HCT116 (cell line): Measurements from ENCODE around the gene KCNH3. TPM values are rescaled to one million over a fixed set of nuclear protein-coding genes. Genes with fewer than 3 reads are reported as not detected.

ENCODE experiments used
- ATAC-seq: fragments of 200-7000 bp; cut with Tn5 transposase; 2 replicates; pipeline ENCODE4 v1.9.1; 2020; ENCODE audit warnings: mild to moderate bottlenecking, moderate library complexity
- BruUV-seq: library from RNA; stranded (reverse); fragments of 400-500 nt; replicated peaks from 2 replicates; lab custom pipeline; 2021; lab: Mats Ljungman, UMichigan
- CTCF ChIA-PET: fragments of 300-600 bp; sonication (Branson Sonifier 250); formaldehyde crosslinking; loops from one replicate; lab custom pipeline; 2021; ENCODE audit warnings: antibody characterized with exemption; lab: Charles Lee
- POLR2A ChIA-PET: fragments of 300-600, 350-600 bp; sonication (Branson Sonifier 250); formaldehyde crosslinking; loops from one replicate; lab custom pipeline; 2021; ENCODE audit warnings: antibody characterized with exemption; lab: Charles Lee
- RAD21 ChIA-PET, 2 experiments: fragments of 300-600 bp; sonication (Branson Sonifier 250); formaldehyde crosslinking; loops; one replicate each; lab custom pipeline; 2023; ENCODE audit warnings: low total read pairs in 2 of 2; ENCODE audit not compliant: uncharacterized antibody in 2 of 2, unreplicated experiment in 2 of 2, low non-redundant PET in 1 of 2; lab: Charles Lee
- DNase-seq: peaks from one replicate; pipeline ENCODE4 v3.0.0-alpha.2; 2010; ENCODE audit warnings: low read depth, low spot score
- H2AFZ ChIP-seq: fragments of 200-600 bp; shearing (Covaris generic), sonication (generic); 2 replicates; pipeline ENCODE4 v1.6.1; 2017; ENCODE audit warnings: low read depth, mixed run types, mixed read lengths, antibody characterized with exemption, low read length; ENCODE audit not compliant: poor library complexity, severe bottlenecking
- H3K27ac ChIP-seq: 2 replicates; pipeline ENCODE4 v1.5.1; 2012; ENCODE audit warnings: low read depth, low read length
- H3K27me3 ChIP-seq: fragments of 200-600 bp; sonication (generic); 2 replicates; pipeline ENCODE4 v1.6.1; 2016; ENCODE audit warnings: mixed run types, low read length, mixed read lengths; ENCODE audit not compliant: insufficient read depth
- H3K36me3 ChIP-seq, 2 experiments: fragments of 200-500 bp in 1 of 2; fragments of 200-600 bp in 1 of 2; sonication (Bioruptor generic) in 1 of 2; sonication (generic) in 1 of 2; 2 replicates each; pipeline versions ENCODE4 v1.5.1 to v1.6.1; 2014 to 2016; ENCODE audit warnings: low read length in 2 of 2, inconsistent platforms in 1 of 2, mixed read lengths in 1 of 2, mixed run types in 1 of 2; ENCODE audit not compliant: insufficient read depth in 2 of 2, control insufficient read depth in 1 of 2
- H3K4me1 ChIP-seq, 2 experiments: fragments of 200-600 bp in 1 of 2; sonication (generic) in 1 of 2; 2 replicates each; pipeline versions ENCODE4 v1.5.1 to v1.6.1; 2012 to 2017; ENCODE audit warnings: low read length in 2 of 2, inconsistent platforms in 1 of 2, mild to moderate bottlenecking in 1 of 2, mixed read lengths in 1 of 2, mixed run types in 1 of 2, moderate library complexity in 1 of 2; ENCODE audit not compliant: insufficient read depth in 2 of 2, control insufficient read depth in 1 of 2
- H3K4me2 ChIP-seq: fragments of 200-600 bp; sonication (generic); 2 replicates; pipeline ENCODE4 v1.6.1; 2017; ENCODE audit warnings: mixed run types, low read length, mixed read lengths
- H3K4me3 ChIP-seq, 2 experiments: fragments of 200-600 bp in 1 of 2; sonication (generic) in 1 of 2; replicated peaks in 1 of 2; 2 replicates each; pipeline ENCODE4 v1.5.1; 2011 to 2016; ENCODE audit warnings: low read length in 2 of 2, control low read depth in 1 of 2, low read depth in 1 of 2, mild to moderate bottlenecking in 1 of 2, mixed read lengths in 1 of 2, mixed run types in 1 of 2
- H3K79me2 ChIP-seq: fragments of 200-600 bp; sonication (generic); 2 replicates; pipeline ENCODE4 v1.6.1; 2017; ENCODE audit warnings: mild to moderate bottlenecking, mixed run types, low read length, moderate library complexity, mixed read lengths; ENCODE audit not compliant: insufficient read depth
- H3K9ac ChIP-seq: fragments of 200-600 bp; sonication (generic); 2 replicates; pipeline ENCODE4 v1.6.1; 2016; ENCODE audit warnings: low read length, mixed read lengths
- H3K9me2 ChIP-seq: fragments of 200-600 bp; sonication (generic), shearing (Covaris generic); 2 replicates; pipeline ENCODE4 v1.6.1; 2017; ENCODE audit warnings: mixed run types, mild to moderate bottlenecking, moderate library complexity; ENCODE audit not compliant: insufficient read depth
- H3K9me3 ChIP-seq, 2 experiments: fragments of 200-500 bp in 1 of 2; fragments of 200-600 bp in 1 of 2; sonication (Bioruptor generic) in 1 of 2; sonication (generic) in 1 of 2; 2 replicates each; pipeline ENCODE4 v1.6.1; 2014 to 2017; ENCODE audit warnings: low read length in 2 of 2, mixed read lengths in 2 of 2, inconsistent platforms in 1 of 2, low read depth in 1 of 2, mild to moderate bottlenecking in 1 of 2, mixed run types in 1 of 2, moderate library complexity in 1 of 2; ENCODE audit not compliant: control insufficient read depth in 1 of 2, insufficient read depth in 1 of 2
- H4K20me1 ChIP-seq: fragments of 200-600 bp; sonication (generic), shearing (Covaris generic); 2 replicates; pipeline ENCODE4 v1.6.1; 2017; ENCODE audit warnings: mixed run types, mild to moderate bottlenecking, moderate library complexity; ENCODE audit not compliant: insufficient read depth
- ATF3 ChIP-seq: IDR thresholded peaks from 2 replicates; pipeline ENCODE4 v1.6.1; 2012
- CBX3 ChIP-seq: IDR thresholded peaks from 2 replicates; pipeline ENCODE4 v1.6.1; 2012; ENCODE audit warnings: low read depth
- CEBPB ChIP-seq: IDR thresholded peaks from 2 replicates; pipeline ENCODE4 v1.6.1; 2012; ENCODE audit warnings: low read depth
- CTCF ChIP-seq, 3 experiments: fragments of 200-600 bp in 1 of 3; sonication (generic) in 1 of 3; IDR thresholded peaks in 2 of 3; conservative IDR thresholded peaks in 1 of 3; 2 replicates each; pipeline ENCODE4 v1.5.1; 2012 to 2017; ENCODE audit warnings: low read depth in 2 of 3, low read length in 2 of 3, antibody characterized with exemption in 1 of 3, borderline replicate concordance in 1 of 3, control low read depth in 1 of 3, mild to moderate bottlenecking in 1 of 3, mixed read lengths in 1 of 3, mixed run types in 1 of 3, moderate library complexity in 1 of 3; ENCODE audit not compliant: insufficient read depth in 1 of 3
- EGR1 ChIP-seq: IDR thresholded peaks from 2 replicates; pipeline ENCODE4 v1.6.1; 2012; ENCODE audit warnings: low read depth
- ELF1 ChIP-seq: IDR thresholded peaks from 2 replicates; pipeline ENCODE4 v1.6.1; 2012; ENCODE audit warnings: low read depth, borderline replicate concordance
- EZH2 ChIP-seq: fragments of 200-600 bp; sonication (generic); IDR thresholded peaks from 2 replicates; pipeline ENCODE4 v1.6.1; 2017; ENCODE audit warnings: antibody characterized with exemption, mixed run types
- FOSL1 ChIP-seq: IDR thresholded peaks from 2 replicates; pipeline ENCODE4 v1.6.1; 2012; ENCODE audit warnings: low read depth
- JUND ChIP-seq: IDR thresholded peaks from 2 replicates; pipeline ENCODE4 v1.6.1; 2012
- POLR2A ChIP-seq: IDR thresholded peaks from 2 replicates; pipeline ENCODE4 v1.7.0; 2011; ENCODE audit warnings: borderline replicate concordance; ENCODE audit not compliant: insufficient read depth, insufficient read length; ENCODE audit errors: extremely low read depth
- POLR2AphosphoS5 ChIP-seq: IDR thresholded peaks from 2 replicates; pipeline ENCODE4 v1.6.1; 2011; ENCODE audit warnings: mild to moderate bottlenecking, low read depth, low read length, moderate library complexity
- RAD21 ChIP-seq: IDR thresholded peaks from 2 replicates; pipeline ENCODE4 v1.6.1; 2012; ENCODE audit warnings: low read depth, mild to moderate bottlenecking
- SIN3A ChIP-seq: IDR thresholded peaks from 2 replicates; pipeline ENCODE4 v1.6.1; 2012; ENCODE audit warnings: low read depth
- SP1 ChIP-seq: IDR thresholded peaks from 2 replicates; pipeline ENCODE4 v1.6.1; 2012; ENCODE audit warnings: low read depth
- SRF ChIP-seq: IDR thresholded peaks from 2 replicates; pipeline ENCODE4 v1.6.1; 2012; ENCODE audit warnings: low read depth
- TCF7L2 ChIP-seq: IDR thresholded peaks from 2 replicates; pipeline ENCODE4 v1.7.0; 2011; ENCODE audit warnings: borderline replicate concordance, inconsistent platforms; ENCODE audit not compliant: insufficient read depth, insufficient read length; ENCODE audit errors: extremely low read depth
- ZBTB33 ChIP-seq: IDR thresholded peaks from 2 replicates; pipeline ENCODE4 v1.6.1; 2011; ENCODE audit warnings: mild to moderate bottlenecking, low read length, moderate library complexity; ENCODE audit not compliant: insufficient replicate concordance; ENCODE audit errors: extremely low read depth
- ZFX ChIP-seq: fragments of 450-650 bp; IDR thresholded peaks from 2 replicates; pipeline ENCODE4 v1.6.1; 2017
- ZNF274 ChIP-seq: fragments of 200-500 bp; sonication (Bioruptor generic); IDR thresholded peaks from 2 replicates; pipeline ENCODE4 v1.6.1; 2014; ENCODE audit warnings: mild to moderate bottlenecking, low read depth, low read length, inconsistent platforms
- intact Hi-C: fragments of 100-400 bp; cut with micrococcal nuclease; formaldehyde crosslinking; loops from 2 replicates; pipeline ENCODE4 v1.10.0; 2022
- total RNA-seq: library from RNA; stranded (reverse); gene quantifications from one replicate; pipeline ENCODE4 v1.2.1, GENCODE V29; 2021; ENCODE audit not compliant: unreplicated experiment

Gene KCNH3
- total RNA-seq, 1 experiment from 2014 or later = 35.3 TPM

GRCh38 chr12:49598527-49598926 is 59.7 kb downstream of the KCNH3 start (continued):
- TF ChIP-seq ZBTB33 (no peak), SP1 (no peak), EZH2 (no peak), POLR2A (no peak), FOSL1 (no peak), POLR2AphosphoS5 (no peak), JUND (no peak), CTCF (IDR thresholded peaks at IDR 0.05 in 2 of 3, conservative IDR thresholded peaks at IDR 0.05 in 1 of 3; ENCODE audit: borderline replicate concordance in 1 of 3, insufficient read depth in 1 of 3, low read depth in 2 of 3, low read length in 2 of 3) (no peak), ELF1 (no peak), ZFX (no peak), ZNF274 (no peak)

GRCh38 chr12:49599961-49600360 is 61.1 kb downstream of the KCNH3 start:
- no peaks in the 10 kb centered on the region for H4K20me1 ChIP-seq
- no peak overlapping the region for H3K4me2 ChIP-seq
- H3K4me3 ChIP-seq = no peak overlapping the region
- POLR2A ChIA-PET = no interaction called here
- no peaks in the 10 kb centered on the region for H3K36me3 ChIP-seq
- H3K4me1 ChIP-seq = no peaks in the 10 kb centered on the region
- intact Hi-C loops = no loop called here
- DNase-seq (no peak), ATAC-seq (no peak)
- CTCF ChIA-PET = no interaction called here
- RAD21 ChIA-PET = no interaction called here
- no peak overlapping the region for H3K9ac ChIP-seq
- H2AFZ ChIP-seq = no peak overlapping the region
- H3K9me3 ChIP-seq = no peaks in the 10 kb centered on the region
- no peak overlapping the region for H3K27ac ChIP-seq
- TF ChIP-seq POLR2A = no peak
- TF ChIP-seq CBX3 = no peak
- TF ChIP-seq RAD21 = no peak
- TF ChIP-seq SRF = no peak
- no peak for TF ChIP-seq ATF3
- no peak for TF ChIP-seq JUND
- TF ChIP-seq CTCF (IDR thresholded peaks at IDR 0.05 in 2 of 3, conservative IDR thresholded peaks at IDR 0.05 in 1 of 3; ENCODE audit: borderline replicate concordance in 1 of 3, insufficient read depth in 1 of 3, low read depth in 2 of 3, low read length in 2 of 3) = no peak
- TF ChIP-seq ZFX = no peak
- no peak for TF ChIP-seq CEBPB
- no peak for TF ChIP-seq TCF7L2
- TF ChIP-seq SIN3A = no peak
- no peak for TF ChIP-seq EZH2
- no peak for TF ChIP-seq POLR2AphosphoS5
- TF ChIP-seq EGR1 = no peak
- H3K27me3 ChIP-seq = no peaks in the 10 kb centered on the region
- no peaks in the 10 kb centered on the region for H3K79me2 ChIP-seq
- no TSS peak for BruUV-seq
- no peaks in the 10 kb centered on the region for H3K9me2 ChIP-seq
